GM19452 (cell line): ENCODE measurements around the gene CREM.

Experiments
- ATAC-seq: cut with Tn5 transposase; IDR thresholded peaks from one replicate; pipeline ENCODE4 v1.9.1; 2021; ENCODE audit not compliant: unreplicated experiment

CREM gene

GRCh38 chr10:35133586-35133985 is 6.9 kb downstream of the CREM start:
- ATAC-seq: no peak

GRCh38 chr10:35135861-35136260 is 9.2 kb downstream of the CREM start:
- no peak for ATAC-seq

DNA sequence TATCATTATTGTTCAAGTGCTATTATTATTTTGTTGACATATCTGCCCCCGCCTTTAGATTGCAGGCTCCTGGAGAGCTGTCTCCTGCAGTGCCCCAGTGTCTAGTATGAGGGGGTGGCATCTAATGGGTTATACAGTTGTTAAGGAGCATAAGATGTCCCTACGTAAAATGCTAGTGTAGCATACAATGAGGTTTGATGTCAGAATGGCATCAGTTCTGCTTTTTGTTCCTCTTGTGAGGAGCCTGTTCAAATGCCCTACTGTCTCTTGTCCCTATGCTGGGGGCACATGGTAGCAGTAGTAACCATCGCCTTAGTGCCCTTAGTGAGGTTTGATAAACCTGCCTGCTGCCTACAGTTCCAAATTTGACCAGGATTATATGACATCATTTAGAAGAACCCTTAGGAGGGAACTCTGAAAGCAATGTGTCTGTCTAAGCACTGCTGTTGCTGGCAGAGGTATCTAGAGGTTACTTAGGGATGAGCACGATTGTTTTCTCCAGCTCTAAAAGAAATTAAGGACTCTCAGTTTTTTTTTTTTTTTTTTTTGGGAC is 9.7 kb downstream of the CREM start:
- no peak for ATAC-seq

- ATAC-seq: no peak
Observed at GRCh38 chr10:35140126-35140525, 13.5 kb downstream of the CREM start.

GRCh38 chr10:35140727-35141126 is 14.1 kb downstream of the CREM start:
- ATAC-seq: no peak

- ATAC-seq: no peak
Observed at GRCh38 chr10:35150308-35150707, 23.7 kb downstream of the CREM start.

DNA sequence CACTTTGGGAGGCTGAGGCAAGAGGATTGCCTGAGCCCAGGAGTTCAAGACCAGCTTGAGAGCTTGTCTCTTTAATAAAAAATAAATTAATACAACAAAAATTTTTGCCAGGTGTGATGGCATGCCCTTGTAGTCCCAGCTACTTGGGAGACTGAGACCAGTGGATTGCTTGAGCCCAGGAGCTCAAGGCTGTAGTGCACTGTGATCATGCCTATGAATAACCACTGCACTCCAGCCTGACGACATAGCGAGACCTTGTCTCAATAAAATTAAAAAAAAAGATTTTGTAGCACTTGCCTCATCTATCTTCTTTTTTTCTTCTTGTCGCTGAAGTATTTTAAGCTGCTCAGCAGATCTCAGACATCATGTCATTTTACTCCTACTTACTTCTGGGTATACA is 26.3 kb downstream of the CREM start:
- no peak for ATAC-seq

GRCh38 chr10:35153716-35154115 is 27.1 kb downstream of the CREM start:
- ATAC-seq: no peak

- no peak for ATAC-seq
Observed at GRCh38 chr10:35160743-35161142, 34.1 kb downstream of the CREM start.

DNA sequence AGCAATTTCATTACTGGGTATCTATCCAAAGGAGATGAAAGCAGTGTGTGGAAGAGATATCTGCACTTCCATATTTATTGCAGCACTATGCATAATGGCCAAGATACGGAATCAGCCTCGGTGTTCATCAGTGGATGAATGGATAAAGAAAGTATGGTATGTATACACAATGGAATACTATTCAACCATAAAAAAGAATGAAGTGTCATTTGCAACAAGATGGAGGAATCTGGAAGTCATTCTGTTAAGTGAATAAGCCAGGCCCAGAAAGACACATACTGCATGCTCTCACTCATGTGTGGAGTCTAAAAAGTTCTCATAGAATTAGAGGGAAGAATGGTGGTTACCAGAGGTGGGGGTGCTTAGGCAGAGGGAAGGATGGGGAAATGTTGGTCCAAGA is 35.3 kb downstream of the CREM start:
- ATAC-seq: no peak

- no peak for ATAC-seq
Observed at GRCh38 chr10:35165136-35165535, 38.5 kb downstream of the CREM start.

- ATAC-seq: no peak
Observed at GRCh38 chr10:35165811-35166210, 39.2 kb downstream of the CREM start.

DNA sequence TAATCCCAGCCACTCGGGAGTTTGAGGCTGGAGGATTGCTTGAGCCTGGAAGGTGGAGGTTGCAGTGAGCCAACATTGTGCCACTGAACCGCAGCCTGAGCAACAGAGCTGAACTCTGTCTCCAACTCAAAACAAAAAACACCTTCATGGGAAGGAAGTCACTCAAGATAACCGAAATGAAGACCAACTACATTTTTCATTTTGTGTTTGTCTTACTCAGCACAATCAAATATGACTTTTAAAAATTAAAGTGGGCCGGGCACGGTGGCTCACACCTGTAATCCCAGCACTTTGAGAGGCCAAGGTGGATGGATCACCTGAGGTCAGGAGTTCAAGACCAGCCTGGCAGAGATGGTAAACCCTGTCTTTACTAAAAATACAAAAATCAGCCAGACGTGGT is 40.0 kb downstream of the CREM start:
- ATAC-seq: no peak

- no peak for ATAC-seq
Observed at GRCh38 chr10:35167342-35167741, 40.7 kb downstream of the CREM start.

DNA sequence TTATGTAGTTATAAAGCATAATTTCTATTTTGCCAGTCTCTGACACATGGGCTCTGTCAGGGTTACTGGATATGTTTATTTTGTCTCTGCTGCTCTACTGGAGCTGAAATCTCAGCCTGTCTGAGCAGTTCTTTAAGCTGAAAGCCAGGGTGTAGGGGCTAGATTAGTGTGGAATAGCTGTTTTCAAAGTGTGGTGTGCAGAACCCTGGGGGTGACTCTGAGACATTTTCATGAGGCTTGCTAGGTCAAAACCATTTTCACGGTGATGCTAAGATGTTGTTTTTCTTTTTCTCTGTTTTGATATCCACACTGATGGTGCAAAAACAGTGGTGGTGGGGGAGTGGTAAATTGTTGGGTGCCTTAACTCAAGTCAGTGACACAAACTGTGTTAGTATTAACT is 45.5 kb downstream of the CREM start:
- ATAC-seq: no peak

GRCh38 chr10:35172574-35172973 is 45.9 kb downstream of the CREM start:
- no peak for ATAC-seq

- no peak for ATAC-seq
Observed at GRCh38 chr10:35178331-35178730, 51.7 kb downstream of the CREM start.

DNA sequence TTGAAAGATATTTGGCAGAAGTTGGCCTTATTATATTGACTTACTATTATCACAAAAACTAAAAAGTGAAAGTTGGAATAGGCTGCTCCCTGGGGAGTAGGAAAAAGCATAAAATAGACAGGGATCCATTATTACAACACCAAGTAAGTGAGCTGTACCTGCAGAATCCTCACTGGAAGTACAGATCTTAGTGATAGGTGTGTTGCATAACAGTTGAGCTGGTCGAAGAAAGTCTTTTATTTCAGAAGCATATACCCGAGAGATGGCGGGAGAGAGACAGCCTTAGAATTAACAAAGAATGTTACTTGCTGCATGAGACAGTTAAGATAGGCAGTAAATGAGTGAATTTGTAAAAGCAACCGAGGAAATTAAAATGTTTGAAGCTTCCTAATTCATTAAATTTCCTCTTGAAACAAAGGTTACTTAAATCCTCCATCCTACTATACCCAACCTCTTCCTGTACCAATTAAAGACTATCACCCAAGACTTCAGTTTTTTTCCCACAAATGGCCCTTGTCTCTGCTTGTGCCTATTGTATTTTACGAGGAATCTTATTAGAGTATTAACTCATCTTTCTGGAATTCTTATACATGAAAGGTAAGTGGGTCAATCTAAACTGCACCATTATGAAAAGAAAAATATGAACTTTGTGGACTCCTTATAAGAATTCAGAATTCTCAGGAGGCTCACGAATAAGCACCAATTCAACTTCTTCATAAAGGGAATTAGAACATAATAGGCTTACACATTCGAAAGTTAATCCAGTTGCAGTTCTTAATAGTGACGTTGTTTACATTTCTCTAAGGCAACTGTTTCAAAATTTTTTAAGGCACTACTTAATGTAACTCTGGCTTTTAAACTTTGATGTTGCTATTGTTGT is 56.2 kb downstream of the CREM start:
- no peak for ATAC-seq

DNA sequence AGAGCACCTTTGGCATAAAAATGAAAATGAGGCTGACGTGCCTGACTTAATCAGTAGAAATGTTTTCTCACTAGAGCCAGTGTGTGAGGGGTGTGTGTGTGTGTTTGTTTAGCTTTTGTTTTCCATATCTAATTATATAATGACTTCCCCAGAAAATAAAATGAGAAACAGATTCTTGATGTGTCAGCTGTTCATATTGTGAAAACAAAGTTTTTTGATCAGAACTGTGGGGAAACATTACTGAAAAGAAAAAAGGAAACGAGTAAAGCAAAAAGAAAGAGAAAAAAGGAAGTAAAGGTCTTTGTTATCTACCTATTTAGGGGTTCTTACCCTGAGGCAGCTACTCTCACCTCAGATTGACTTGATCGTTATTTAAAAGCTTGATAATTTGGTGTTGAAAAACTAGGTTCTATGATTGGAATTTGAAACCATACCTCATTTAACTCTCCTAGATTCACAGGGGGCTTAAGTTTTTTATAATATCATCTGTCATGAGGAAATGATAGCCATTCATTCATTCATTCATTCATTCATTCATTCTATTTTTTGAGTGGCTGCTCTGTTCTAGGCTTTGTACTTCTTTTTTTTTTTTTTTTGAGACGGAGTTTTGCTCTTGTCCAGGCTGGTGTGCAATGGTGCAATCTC is 58.0 kb downstream of the CREM start:
- ATAC-seq: no peak

DNA sequence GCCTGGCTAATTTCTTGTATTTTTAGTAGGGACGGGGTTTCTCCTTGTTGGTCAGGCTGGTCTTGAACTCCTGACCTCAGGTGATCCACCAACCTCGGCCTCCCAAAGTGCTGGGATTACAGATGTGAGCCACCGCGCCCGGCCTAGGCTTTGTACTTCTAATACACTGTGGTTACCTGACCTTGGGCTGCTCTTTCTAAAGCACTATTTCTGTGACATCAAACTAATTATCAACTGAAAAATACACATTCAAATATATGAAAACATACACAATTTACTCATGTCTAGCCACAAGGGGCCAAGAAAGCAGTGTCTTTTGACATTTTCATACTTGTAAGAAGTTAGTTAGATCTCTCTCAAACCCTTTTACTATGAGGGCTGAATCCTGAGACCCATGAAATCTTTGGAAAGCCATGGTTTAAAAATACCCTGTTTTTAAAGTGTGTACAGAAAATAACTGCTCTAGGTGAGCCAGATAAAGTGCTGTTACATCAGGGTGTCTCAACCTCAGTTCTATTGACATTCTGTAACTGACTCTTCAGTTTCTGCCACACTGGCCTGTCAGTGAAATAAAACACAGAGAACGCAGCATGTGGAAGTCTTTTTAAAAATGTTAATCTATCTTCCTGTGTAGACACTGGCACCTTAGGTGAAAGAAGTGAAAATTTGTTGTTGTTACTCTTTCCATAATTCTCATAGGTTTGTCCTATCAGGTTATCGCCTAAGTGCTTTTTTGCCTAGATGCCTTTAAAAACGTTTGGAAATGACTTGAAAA is 58.8 kb downstream of the CREM start:
- no peak for ATAC-seq

GRCh38 chr10:35188954-35189353 is 62.3 kb downstream of the CREM start:
- no peak for ATAC-seq
